ENCODE measurements around the gene WASF3.

Gene WASF3

GRCh38 chr13:26678796-26679195 lies 121.3 kb downstream of the WASF3 start:
- in situ Hi-C loops (cut with MboI; ENCODE audit: low sequenced_read_pairs): no loop called here

GRCh38 chr13:26679411-26680122 lies 122.1 kb downstream of the WASF3 start:
- in situ Hi-C loops (cut with MboI; ENCODE audit: low sequenced_read_pairs): no loop called here

- in situ Hi-C loops (cut with MboI; ENCODE audit: low sequenced_read_pairs): no loop called here
These were observed 122.6 kb downstream of the WASF3 start for GRCh38 chr13:26680123-26680450.

GRCh38 chr13:26680572-26680971 lies 123.1 kb downstream of the WASF3 start:
- in situ Hi-C loops (cut with MboI; ENCODE audit: low sequenced_read_pairs): no loop called here

- in situ Hi-C loops (cut with MboI; ENCODE audit: low sequenced_read_pairs): no loop called here
These were observed 123.6 kb downstream of the WASF3 start for GRCh38 chr13:26681036-26681435.

GRCh38 chr13:26682606-26683005 lies 125.1 kb downstream of the WASF3 start:
- in situ Hi-C loops (cut with MboI; ENCODE audit: low sequenced_read_pairs): no loop called here

- in situ Hi-C loops (cut with MboI; ENCODE audit: low sequenced_read_pairs): no loop called here
These were observed 128.1 kb downstream of the WASF3 start for GRCh38 chr13:26685606-26686005.

GRCh38 chr13:26686285-26686684 lies 128.8 kb downstream of the WASF3 start:
- in situ Hi-C loops (cut with MboI; ENCODE audit: low sequenced_read_pairs): no loop called here

GRCh38 chr13:26688286-26688685 lies 130.8 kb downstream of the WASF3 start:
- in situ Hi-C loops (cut with MboI; ENCODE audit: low sequenced_read_pairs): no loop called here

GRCh38 chr13:26688980-26689379 lies 131.5 kb downstream of the WASF3 start:
- in situ Hi-C loops (cut with MboI; ENCODE audit: low sequenced_read_pairs): no loop called here

- in situ Hi-C loops (cut with MboI; ENCODE audit: low sequenced_read_pairs): no loop called here
These were observed 136.4 kb downstream of the WASF3 start for GRCh38 chr13:26693749-26694463.

- in situ Hi-C loops (cut with MboI; ENCODE audit: low sequenced_read_pairs): no loop called here
These were observed 137.3 kb downstream of the WASF3 start for GRCh38 chr13:26694609-26695359.

GRCh38 chr13:26695360-26695705 lies 137.8 kb downstream of the WASF3 start:
- in situ Hi-C loops (cut with MboI; ENCODE audit: low sequenced_read_pairs): no loop called here

GRCh38 chr13:26695891-26696311 lies 138.4 kb downstream of the WASF3 start:
- in situ Hi-C loops (cut with MboI; ENCODE audit: low sequenced_read_pairs): no loop called here

GRCh38 chr13:26697069-26697955 lies 139.8 kb downstream of the WASF3 start:
- in situ Hi-C loops (cut with MboI; ENCODE audit: low sequenced_read_pairs): no loop called here

GRCh38 chr13:26698392-26699196 lies 141.1 kb downstream of the WASF3 start:
- in situ Hi-C loops (cut with MboI; ENCODE audit: low sequenced_read_pairs): no loop called here

- in situ Hi-C loops (cut with MboI; ENCODE audit: low sequenced_read_pairs): no loop called here
These were observed 141.7 kb downstream of the WASF3 start for GRCh38 chr13:26699197-26699490.

GRCh38 chr13:26705536-26705935 lies 148.1 kb downstream of the WASF3 start:
- in situ Hi-C loops (cut with MboI; ENCODE audit: low sequenced_read_pairs): loop anchor here (25.0 kb wide), 1 partner anchor 182 kb away; no protein-coding TSS in a partner anchor

GRCh38 chr13:26706381-26706780 lies 148.9 kb downstream of the WASF3 start:
- in situ Hi-C loops (cut with MboI; ENCODE audit: low sequenced_read_pairs): loop anchor here (25.0 kb wide), 1 partner anchor 181 kb away; no protein-coding TSS in a partner anchor

Data from HL-60/S4 treated with phorbol 12-myristate 13-acetate at 8.2 ng/mL for 4 days and 3 days (cell line).